Colonic mucosa (tissue), 4 donors: ENCODE measurements around the gene NCOR1. TPM values are rescaled to one million over a fixed set of nuclear protein-coding genes. Genes with fewer than 3 reads are reported as not detected.
"Not testable (repeated sequence)": the region's sequence is repeated elsewhere in the genome, so short reads cannot be mapped to it uniquely, and the experiment has no call there.

Experiments used
- DNase-seq: peaks from one replicate; pipeline ENCODE4 v3.0.0-alpha.2; 2020
- H3K27ac ChIP-seq: fragments of 200-600 bp; one replicate; pipeline ENCODE4 v1.8.0; 2021
- H3K27me3 ChIP-seq: fragments of 200-600 bp; one replicate; pipeline ENCODE4 v1.8.0; 2021
- H3K36me3 ChIP-seq: fragments of 200-600 bp; one replicate; pipeline ENCODE4 v1.8.0; 2021
- H3K4me1 ChIP-seq: fragments of 200-600 bp; one replicate; pipeline ENCODE4 v1.8.0; 2021; ENCODE audit warnings: mild to moderate bottlenecking
- H3K4me3 ChIP-seq: fragments of 200-600 bp; one replicate; pipeline ENCODE4 v1.8.0; 2021
- H3K9ac ChIP-seq, 2 donors: one replicate each; pipeline ENCODE4 v1.7.0; 2013; ENCODE audit warnings: control low read depth in 2 of 2, low read depth in 2 of 2, low read length in 2 of 2
- H3K9me3 ChIP-seq: fragments of 200-600 bp; one replicate; pipeline ENCODE4 v1.8.0; 2021
- intact Hi-C: fragments of 100-400 bp; cut with DNase I; formaldehyde crosslinking; loops from one replicate; pipeline ENCODE4 v1.14.1; 2022
- total RNA-seq, 2 donors: library from RNA; stranded (reverse); fragmentation: NEBNext Ultra II Directional in 1 of 2; extraction: Animal tissue kit (Norgen Biotek cat#: 25700) in 1 of 2; gene quantifications; one replicate each; pipeline ENCODE4 v1.2.1, GENCODE V29; 2021
- TF ChIP-seq, protein P1 (sequence below): fragments of 200-600 bp; IDR thresholded peaks from one replicate; pipeline ENCODE4 v1.8.0; 2022; ENCODE audit warnings: antibody characterized with exemption, mild to moderate bottlenecking
- donor health status: healthy.
- donor health status: DM: no; HTN: no; CAD: no.
- donor health status: DM: no; HTN: no; CAD: no.

NCOR1 gene
- total RNA-seq, 2 donors from 2014 or later, result 190 to 233 TPM

DNA sequence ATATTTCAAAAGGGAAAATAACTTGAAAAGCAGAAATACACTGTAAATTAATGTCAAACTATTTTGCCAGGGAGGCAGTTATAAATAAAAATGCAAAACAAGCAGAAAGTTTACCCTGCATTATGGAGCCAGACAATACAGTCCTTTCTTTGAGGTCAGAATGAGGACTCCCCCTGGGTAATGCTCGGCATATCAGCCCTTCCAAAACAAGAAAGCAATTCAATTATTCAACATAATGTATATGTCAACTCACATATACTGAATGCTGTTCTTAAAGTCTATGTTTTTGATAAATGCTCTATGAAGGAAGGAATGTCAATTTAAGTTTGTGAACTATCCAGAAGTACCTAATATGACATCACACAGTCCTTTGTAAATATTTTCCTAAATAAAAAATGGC lies 143.3 kb downstream of the NCOR1 start:
- no peaks in the 10 kb centered on the region for H3K27me3 ChIP-seq
- no peak for DNase-seq
- peaks cover 35% of the 10 kb centered on the region for H3K36me3 ChIP-seq
- intact Hi-C loops, result no loop called here
- no peaks in the 10 kb centered on the region for H3K4me1 ChIP-seq
- H3K9me3 ChIP-seq, result no peaks in the 10 kb centered on the region
- no peak overlapping the region for H3K27ac ChIP-seq
- TF ChIP-seq, protein P1, sequence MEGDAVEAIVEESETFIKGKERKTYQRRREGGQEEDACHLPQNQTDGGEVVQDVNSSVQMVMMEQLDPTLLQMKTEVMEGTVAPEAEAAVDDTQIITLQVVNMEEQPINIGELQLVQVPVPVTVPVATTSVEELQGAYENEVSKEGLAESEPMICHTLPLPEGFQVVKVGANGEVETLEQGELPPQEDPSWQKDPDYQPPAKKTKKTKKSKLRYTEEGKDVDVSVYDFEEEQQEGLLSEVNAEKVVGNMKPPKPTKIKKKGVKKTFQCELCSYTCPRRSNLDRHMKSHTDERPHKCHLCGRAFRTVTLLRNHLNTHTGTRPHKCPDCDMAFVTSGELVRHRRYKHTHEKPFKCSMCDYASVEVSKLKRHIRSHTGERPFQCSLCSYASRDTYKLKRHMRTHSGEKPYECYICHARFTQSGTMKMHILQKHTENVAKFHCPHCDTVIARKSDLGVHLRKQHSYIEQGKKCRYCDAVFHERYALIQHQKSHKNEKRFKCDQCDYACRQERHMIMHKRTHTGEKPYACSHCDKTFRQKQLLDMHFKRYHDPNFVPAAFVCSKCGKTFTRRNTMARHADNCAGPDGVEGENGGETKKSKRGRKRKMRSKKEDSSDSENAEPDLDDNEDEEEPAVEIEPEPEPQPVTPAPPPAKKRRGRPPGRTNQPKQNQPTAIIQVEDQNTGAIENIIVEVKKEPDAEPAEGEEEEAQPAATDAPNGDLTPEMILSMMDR, result no peak
- H3K4me3 ChIP-seq, result no peak overlapping the region
- no peak overlapping the region for H3K9ac ChIP-seq

DNA sequence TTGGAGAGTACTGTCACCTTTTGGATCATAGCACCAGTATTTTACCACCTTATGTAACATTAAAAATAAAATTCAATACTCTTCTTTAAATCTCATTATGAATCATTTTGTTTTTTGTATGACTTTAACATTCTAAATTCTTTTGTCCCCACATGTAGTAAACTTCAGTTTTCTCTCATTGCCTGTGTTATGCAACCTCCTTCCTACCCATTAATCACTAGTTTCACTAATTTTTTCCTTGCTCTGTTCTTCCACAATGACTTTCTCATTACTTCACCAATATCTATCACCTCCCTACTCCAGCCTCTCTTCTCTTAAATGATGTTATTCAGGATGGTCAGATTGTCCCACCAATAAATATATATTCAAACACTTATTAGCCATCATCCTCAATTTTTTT lies 147.0 kb downstream of the NCOR1 start:
- no peaks in the 10 kb centered on the region for H3K9me3 ChIP-seq
- no peaks in the 10 kb centered on the region for H3K4me1 ChIP-seq
- no peaks in the 10 kb centered on the region for H3K27me3 ChIP-seq
- DNase-seq, result no peak
- no peak overlapping the region for H3K9ac ChIP-seq
- peaks cover 33% of the 10 kb centered on the region for H3K36me3 ChIP-seq
- intact Hi-C loops, result no loop called here
- TF ChIP-seq, protein P1, result no peak
- no peak overlapping the region for H3K4me3 ChIP-seq
- no peak overlapping the region for H3K27ac ChIP-seq

DNA sequence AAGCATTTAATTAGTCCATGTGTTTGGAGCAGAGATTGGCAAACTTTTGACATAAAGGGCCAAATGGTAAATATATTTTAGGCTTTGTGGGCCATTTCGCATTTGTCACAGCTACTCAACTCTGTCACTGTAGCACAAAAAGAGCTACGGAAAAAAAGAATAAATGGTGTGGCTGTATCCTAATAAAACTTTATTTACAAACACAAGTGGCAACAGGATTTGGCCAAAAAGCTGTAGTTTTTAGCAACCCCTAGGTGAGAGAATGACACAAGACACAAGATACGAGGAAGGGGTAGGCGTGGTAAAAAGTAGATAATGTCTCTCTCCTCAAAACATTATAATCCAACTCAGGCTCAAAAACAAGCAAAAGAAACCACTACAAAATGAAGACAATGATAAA lies 149.2 kb downstream of the NCOR1 start:
- H3K9ac ChIP-seq, result no peak overlapping the region
- H3K36me3 ChIP-seq, result peaks cover 34% of the 10 kb centered on the region
- no peaks in the 10 kb centered on the region for H3K27me3 ChIP-seq
- no peak for DNase-seq
- TF ChIP-seq, protein P1, result no peak
- no peak overlapping the region for H3K4me3 ChIP-seq
- no peak overlapping the region for H3K27ac ChIP-seq
- intact Hi-C loops, result no loop called here
- no peaks in the 10 kb centered on the region for H3K9me3 ChIP-seq
- H3K4me1 ChIP-seq, result no peaks in the 10 kb centered on the region

DNA sequence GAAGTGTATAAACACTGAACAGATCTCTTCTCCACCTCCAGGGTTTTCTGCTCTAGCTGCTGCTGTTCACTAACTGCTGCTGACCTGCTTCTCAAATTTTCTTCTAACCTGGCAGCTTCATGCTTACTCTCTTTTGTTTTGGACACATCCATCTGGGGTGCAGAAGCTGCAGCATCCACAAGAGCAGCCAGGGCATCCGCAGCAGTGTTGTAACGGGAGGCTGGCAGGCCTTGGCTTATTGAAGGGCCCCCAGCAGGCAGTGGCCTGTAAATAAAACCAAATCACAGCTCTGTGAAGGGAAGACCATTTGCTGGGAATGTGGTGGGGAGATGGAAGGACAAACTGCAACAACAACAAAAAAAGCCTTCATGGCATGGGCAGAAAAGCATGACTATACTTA lies 153.7 kb downstream of the NCOR1 start:
- Histone ChIP-seq H3K9me3 (no peaks in the 10 kb centered on the region), H3K4me1 (no peaks in the 10 kb centered on the region), H3K9ac (no peak overlapping the region), H3K36me3 (peaks cover 25% of the 10 kb centered on the region), H3K27me3 (no peaks in the 10 kb centered on the region), H3K4me3 (no peak overlapping the region), H3K27ac (no peak overlapping the region)
- intact Hi-C loops, result no loop called here
- TF ChIP-seq, protein P1, result no peak
- DNase-seq, result no peak

DNA sequence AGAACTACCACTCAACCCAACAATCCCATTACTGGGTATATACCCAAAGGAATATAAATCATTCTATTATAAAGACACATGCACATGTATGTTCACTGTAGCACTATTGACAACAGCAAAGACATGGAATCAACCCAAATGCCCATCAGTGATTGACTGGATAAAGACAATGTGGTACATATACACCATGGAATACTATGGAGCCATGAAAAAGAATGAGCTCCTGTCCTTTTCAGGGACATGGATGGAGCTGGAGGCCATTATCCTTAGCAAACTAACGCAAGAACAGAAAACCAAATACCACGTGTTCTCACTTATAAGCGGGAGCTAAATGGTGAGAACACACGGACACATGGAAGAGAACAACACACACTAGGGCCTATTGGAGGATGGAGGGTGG lies 160.2 kb downstream of the NCOR1 start:
- DNase-seq, H3K27ac ChIP-seq, intact Hi-C loops, H3K9me3 ChIP-seq, H3K9ac ChIP-seq, H3K4me3 ChIP-seq, H3K4me1 ChIP-seq, H3K27me3 ChIP-seq: not testable (repeated sequence)
- H3K36me3 ChIP-seq, result peaks cover 14% of the 10 kb centered on the region

DNA sequence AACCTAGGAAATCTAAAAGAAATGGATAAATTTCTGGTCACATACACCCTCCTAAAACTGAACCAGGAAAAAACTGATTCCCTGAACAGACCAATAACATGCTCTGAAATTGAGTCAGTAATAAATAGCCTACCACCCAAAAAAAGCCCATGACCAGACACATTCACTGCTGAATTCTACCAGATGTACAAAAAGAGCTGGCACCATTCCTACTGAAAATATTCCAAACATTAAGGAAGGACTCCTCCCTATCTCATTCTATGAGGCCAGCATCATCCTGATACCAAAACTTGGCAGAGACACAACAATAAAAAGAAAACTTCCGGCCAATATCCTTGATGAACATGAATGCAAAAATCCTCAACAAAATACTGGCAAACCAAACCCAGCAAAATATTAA lies 162.8 kb downstream of the NCOR1 start:
- H3K27me3 ChIP-seq, result no peaks in the 10 kb centered on the region
- H3K9me3 ChIP-seq, result no peaks in the 10 kb centered on the region
- no peak overlapping the region for H3K27ac ChIP-seq
- H3K36me3 ChIP-seq, result peaks cover 11% of the 10 kb centered on the region
- no peak for DNase-seq
- no peak overlapping the region for H3K9ac ChIP-seq
- H3K4me1 ChIP-seq, result no peaks in the 10 kb centered on the region
- no peak overlapping the region for H3K4me3 ChIP-seq
- intact Hi-C loops, result no loop called here
- TF ChIP-seq, protein P1, result no peak
